ENCODE measurements around the gene ADRA1B.

Gene ADRA1B

DNA sequence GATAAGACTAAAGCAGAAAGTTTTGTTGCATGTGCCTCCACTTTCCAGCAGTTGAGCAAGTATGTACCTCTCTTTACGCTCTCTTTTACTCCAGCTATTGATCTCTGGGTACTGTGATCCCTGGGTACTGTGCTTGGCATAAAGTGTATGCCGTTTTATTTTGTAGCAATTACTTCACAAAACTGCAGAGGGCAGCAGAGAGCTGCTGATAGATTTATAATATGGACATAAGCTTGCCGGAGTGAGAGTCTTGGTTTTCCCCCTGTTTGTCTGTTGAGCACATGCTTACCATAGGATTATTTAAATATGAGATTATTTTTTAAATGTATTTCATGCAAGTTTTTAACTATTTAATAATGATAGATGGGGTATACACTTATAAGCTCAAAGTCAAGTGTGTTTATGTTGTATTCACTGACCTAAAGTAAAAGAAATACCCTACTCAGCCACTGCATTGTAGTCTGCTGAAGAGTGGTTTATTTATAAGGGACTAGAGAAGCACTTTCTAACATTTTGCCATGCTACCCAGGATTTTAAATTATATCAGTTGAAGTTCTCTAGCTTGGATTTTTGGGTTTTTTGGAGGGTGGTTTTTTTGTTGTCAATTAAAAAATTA is 105.7 kb downstream of the ADRA1B start:
- FAIRE-seq, result peak; percentile 92
